ENCODE measurements around the gene SPNS2. TPM values are rescaled to one million over a fixed set of nuclear protein-coding genes. Genes with fewer than 3 reads are reported as not detected.
A peak's percentile ranks its signal among the peaks of the same experiment; 100 is the strongest.

SPNS2 gene
- polyA plus RNA-seq, 3 donors: 0.23 to 0.33 TPM; not detected in 1

DNA sequence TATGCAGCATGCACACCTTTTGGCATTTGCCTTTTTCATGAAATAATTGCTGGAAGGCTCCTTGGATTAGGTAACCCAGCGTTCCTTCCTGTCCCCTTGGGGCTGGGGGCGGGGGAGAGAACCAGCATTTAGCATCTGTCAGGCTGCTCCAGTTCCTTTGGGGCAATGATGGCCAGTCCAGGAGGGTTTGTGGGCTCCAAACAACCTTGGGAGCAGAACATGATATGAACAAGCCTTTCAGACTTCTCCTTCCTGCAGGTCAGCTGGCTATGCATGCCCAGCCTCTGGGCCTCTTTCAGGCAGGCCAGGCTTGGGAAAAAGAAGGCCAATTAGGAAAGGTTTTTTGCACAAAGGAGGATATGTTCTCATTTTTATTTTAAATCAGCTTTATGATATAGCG lies 84.5 kb downstream of the SPNS2 start:
- H3K27me3 Mint-ChIP-seq (ENCODE audit: low read depth in 3 of 3): peaks cover 42 to 68% (median 57%) of the 10 kb centered on the region in 3 donors
- Histone ChIP-seq H3K9me3 (replicated peaks in 1 of 2; ENCODE audit: control insufficient read depth in 1 of 2, insufficient read depth in 1 of 2, low read length in 2 of 2) (peaks cover 0 to 10% of the 10 kb centered on the region in 2 donors), H3K4me3 (replicated peaks in 1 of 3; ENCODE audit: low read depth in 2 of 3, low read length in 3 of 3) (no peak overlapping the region), H3K79me2 (ENCODE audit: insufficient read depth, low read length) (no peaks in the 10 kb centered on the region), H3K9ac (ENCODE audit: insufficient read depth, low read length, poor library complexity, severe bottlenecking) (no peak overlapping the region), H3K4me2 (replicated peaks; ENCODE audit: extremely low read depth, low read length, poor library complexity, severe bottlenecking) (no peak overlapping the region), H3K27ac (ENCODE audit: low read depth in 1 of 2, low read length in 2 of 2) (no peak overlapping the region), H3K36me3 (replicated peaks in 1 of 2; ENCODE audit: control insufficient read depth in 1 of 2, insufficient read depth in 2 of 2, low read length in 2 of 2) (no peaks in the 10 kb centered on the region), H4K20me1 (ENCODE audit: insufficient read depth, low read length) (no peaks in the 10 kb centered on the region), H3K27me3 (ENCODE audit: control insufficient read depth in 2 of 2, insufficient read depth in 2 of 2, low read length in 2 of 2) (peaks cover 19 to 48% of the 10 kb centered on the region in 2 donors), H2AFZ (ENCODE audit: insufficient read depth, low read depth, low read length, poor library complexity, severe bottlenecking) (no peak overlapping the region), H3K4me1 (ENCODE audit: control insufficient read depth in 1 of 2, insufficient read depth in 2 of 2, low read length in 2 of 2) (peaks cover 5 to 10% of the 10 kb centered on the region in 2 donors)
- WGBS (ENCODE audit: insufficient coverage): 80% methylated on average over 2 of the region's 3 CpGs
- no peak for DNase-seq
- no peak overlapping the region for H3K27ac Mint-ChIP-seq
- peaks cover 0 to 1% of the 10 kb centered on the region in 2 donors for H3K36me3 Mint-ChIP-seq
- peaks cover 3% of the 10 kb centered on the region for H3K4me1 Mint-ChIP-seq
- intact Hi-C loops (cut with micrococcal nuclease): no loop called here
- H3K4me3 Mint-ChIP-seq: peak overlapping the region in 1 of 2 donors; percentile 21
- TF ChIP-seq, protein P1, sequence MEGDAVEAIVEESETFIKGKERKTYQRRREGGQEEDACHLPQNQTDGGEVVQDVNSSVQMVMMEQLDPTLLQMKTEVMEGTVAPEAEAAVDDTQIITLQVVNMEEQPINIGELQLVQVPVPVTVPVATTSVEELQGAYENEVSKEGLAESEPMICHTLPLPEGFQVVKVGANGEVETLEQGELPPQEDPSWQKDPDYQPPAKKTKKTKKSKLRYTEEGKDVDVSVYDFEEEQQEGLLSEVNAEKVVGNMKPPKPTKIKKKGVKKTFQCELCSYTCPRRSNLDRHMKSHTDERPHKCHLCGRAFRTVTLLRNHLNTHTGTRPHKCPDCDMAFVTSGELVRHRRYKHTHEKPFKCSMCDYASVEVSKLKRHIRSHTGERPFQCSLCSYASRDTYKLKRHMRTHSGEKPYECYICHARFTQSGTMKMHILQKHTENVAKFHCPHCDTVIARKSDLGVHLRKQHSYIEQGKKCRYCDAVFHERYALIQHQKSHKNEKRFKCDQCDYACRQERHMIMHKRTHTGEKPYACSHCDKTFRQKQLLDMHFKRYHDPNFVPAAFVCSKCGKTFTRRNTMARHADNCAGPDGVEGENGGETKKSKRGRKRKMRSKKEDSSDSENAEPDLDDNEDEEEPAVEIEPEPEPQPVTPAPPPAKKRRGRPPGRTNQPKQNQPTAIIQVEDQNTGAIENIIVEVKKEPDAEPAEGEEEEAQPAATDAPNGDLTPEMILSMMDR (IDR thresholded peaks at IDR 0.05): no peak
- H3K9me3 Mint-ChIP-seq: peaks cover 0 to 7% (median 3%) of the 10 kb centered on the region in 7 donors

DNA sequence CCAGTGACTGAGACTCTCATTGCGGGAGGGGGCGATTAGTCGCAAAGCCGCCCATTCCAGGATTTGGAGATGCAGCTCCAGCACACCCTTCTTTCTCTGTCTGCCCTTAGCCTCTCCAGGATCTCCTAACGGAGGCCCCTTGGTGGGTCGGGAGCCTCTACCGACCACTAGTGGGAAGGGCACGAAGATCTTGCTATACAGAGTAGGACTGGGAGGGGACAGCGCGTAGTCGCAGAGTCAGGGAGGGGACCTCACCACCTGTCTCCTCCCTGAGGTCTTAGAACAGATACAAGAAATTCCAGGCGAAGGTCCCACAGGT lies 85.1 kb downstream of the SPNS2 start:
- WGBS (ENCODE audit: insufficient coverage): 13% methylated on average over 6 of the region's 12 CpGs
- TF ChIP-seq, protein P1 (IDR thresholded peaks at IDR 0.05): no peak
- H3K4me3 Mint-ChIP-seq: peak overlapping the region; percentile 51 to 80
- Histone ChIP-seq H3K4me2 (replicated peaks; ENCODE audit: extremely low read depth, low read length, poor library complexity, severe bottlenecking) (peak overlapping the region; percentile 51), H2AFZ (ENCODE audit: insufficient read depth, low read depth, low read length, poor library complexity, severe bottlenecking) (no peak overlapping the region), H3K9ac (ENCODE audit: insufficient read depth, low read length, poor library complexity, severe bottlenecking) (no peak overlapping the region), H3K36me3 (replicated peaks in 1 of 2; ENCODE audit: control insufficient read depth in 1 of 2, insufficient read depth in 2 of 2, low read length in 2 of 2) (no peaks in the 10 kb centered on the region), H3K9me3 (replicated peaks in 1 of 2; ENCODE audit: control insufficient read depth in 1 of 2, insufficient read depth in 1 of 2, low read length in 2 of 2) (peaks cover 0 to 10% of the 10 kb centered on the region in 2 donors), H3K27me3 (ENCODE audit: control insufficient read depth in 2 of 2, insufficient read depth in 2 of 2, low read length in 2 of 2) (peaks cover 19 to 48% of the 10 kb centered on the region in 2 donors), H3K4me1 (ENCODE audit: control insufficient read depth in 1 of 2, insufficient read depth in 2 of 2, low read length in 2 of 2) (peaks cover 5 to 10% of the 10 kb centered on the region in 2 donors), H3K79me2 (ENCODE audit: insufficient read depth, low read length) (no peaks in the 10 kb centered on the region), H3K27ac (ENCODE audit: low read depth in 1 of 2, low read length in 2 of 2) (no peak overlapping the region), H4K20me1 (ENCODE audit: insufficient read depth, low read length) (no peaks in the 10 kb centered on the region), H3K4me3 (replicated peaks in 1 of 3; ENCODE audit: low read depth in 2 of 3, low read length in 3 of 3) (no peak overlapping the region)
- no peak overlapping the region for H3K27ac Mint-ChIP-seq
- H3K4me1 Mint-ChIP-seq: peaks cover 3% of the 10 kb centered on the region
- intact Hi-C loops (cut with micrococcal nuclease): no loop called here
- peaks cover 0 to 1% of the 10 kb centered on the region in 2 donors for H3K36me3 Mint-ChIP-seq
- peaks cover 0 to 7% (median 3%) of the 10 kb centered on the region in 7 donors for H3K9me3 Mint-ChIP-seq
- H3K27me3 Mint-ChIP-seq (ENCODE audit: low read depth in 3 of 3): peaks cover 42 to 70% (median 60%) of the 10 kb centered on the region in 3 donors
- DNase-seq: no peak
